Measurements from ENCODE around the gene ANKRD29.

Gene ANKRD29

DNA sequence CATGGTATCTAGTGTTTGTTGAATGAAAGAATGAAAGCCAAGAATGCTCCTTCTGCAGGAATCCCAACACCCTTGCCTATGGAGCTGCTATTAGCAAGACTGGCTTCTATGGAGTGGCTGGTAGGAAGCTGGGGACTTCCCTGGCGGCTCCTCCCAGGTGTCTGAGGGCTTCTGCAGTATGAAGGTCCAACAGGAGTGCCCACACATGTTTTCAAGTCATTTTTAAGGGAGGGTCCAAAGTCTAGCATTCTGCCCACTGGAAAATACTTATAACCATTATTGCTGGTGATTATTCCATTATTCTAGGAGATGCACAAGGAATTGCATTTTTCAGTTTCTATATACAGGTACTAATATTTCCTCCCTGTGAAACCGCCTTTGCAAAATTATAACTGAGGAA, 54.5 kb downstream of the ANKRD29 start:
- no peak for TF ChIP-seq CTCF (IDR thresholded peaks at IDR 0.05; ENCODE audit: insufficient read depth, low read depth, low read length, missing control alignments)
- no peak for DNase-seq (ENCODE audit: low read depth)
- H3K4me3 ChIP-seq (ENCODE audit: low read length): no peak overlapping the region

DNA sequence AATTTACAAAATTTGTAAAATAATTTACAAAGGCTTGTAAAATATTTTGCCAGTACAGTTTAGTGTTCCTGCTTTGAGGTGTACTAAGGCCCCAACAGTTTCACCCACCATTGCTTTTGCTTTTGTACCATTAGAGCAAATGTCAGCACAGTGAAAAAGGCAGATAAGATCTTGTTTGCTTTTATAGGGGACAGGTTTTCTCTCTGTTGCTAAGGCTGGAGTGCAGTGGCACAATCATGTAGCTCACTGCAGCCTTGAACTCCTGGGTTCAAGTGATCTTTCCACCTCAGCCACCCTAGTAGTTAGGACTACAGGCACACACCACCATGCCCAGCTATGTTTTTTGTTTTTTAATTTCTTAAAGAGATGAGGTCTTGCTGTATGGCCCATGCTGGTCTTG, 56.8 kb downstream of the ANKRD29 start:
- no peak for TF ChIP-seq CTCF (IDR thresholded peaks at IDR 0.05; ENCODE audit: insufficient read depth, low read depth, low read length, missing control alignments)
- DNase-seq (ENCODE audit: low read depth): no peak
- no peak overlapping the region for H3K4me3 ChIP-seq (ENCODE audit: low read length)

- no peak for TF ChIP-seq CTCF (IDR thresholded peaks at IDR 0.05; ENCODE audit: insufficient read depth, low read depth, low read length, missing control alignments)
- DNase-seq (ENCODE audit: low read depth): no peak
- H3K4me3 ChIP-seq (ENCODE audit: low read length): no peak overlapping the region
These were observed 62.9 kb downstream of the ANKRD29 start for GRCh38 chr18:23599809-23600208.

- no peak for DNase-seq (ENCODE audit: low read depth)
- H3K4me3 ChIP-seq (ENCODE audit: low read length): no peak overlapping the region
- no peak for TF ChIP-seq CTCF (IDR thresholded peaks at IDR 0.05; ENCODE audit: insufficient read depth, low read depth, low read length, missing control alignments)
These were observed 66.5 kb downstream of the ANKRD29 start for GRCh38 chr18:23596183-23596582.

GRCh38 chr18:23595591-23595990, 67.1 kb downstream of the ANKRD29 start:
- no peak for DNase-seq (ENCODE audit: low read depth)
- TF ChIP-seq CTCF (IDR thresholded peaks at IDR 0.05; ENCODE audit: insufficient read depth, low read depth, low read length, missing control alignments): no peak
- no peak overlapping the region for H3K4me3 ChIP-seq (ENCODE audit: low read length)

DNA sequence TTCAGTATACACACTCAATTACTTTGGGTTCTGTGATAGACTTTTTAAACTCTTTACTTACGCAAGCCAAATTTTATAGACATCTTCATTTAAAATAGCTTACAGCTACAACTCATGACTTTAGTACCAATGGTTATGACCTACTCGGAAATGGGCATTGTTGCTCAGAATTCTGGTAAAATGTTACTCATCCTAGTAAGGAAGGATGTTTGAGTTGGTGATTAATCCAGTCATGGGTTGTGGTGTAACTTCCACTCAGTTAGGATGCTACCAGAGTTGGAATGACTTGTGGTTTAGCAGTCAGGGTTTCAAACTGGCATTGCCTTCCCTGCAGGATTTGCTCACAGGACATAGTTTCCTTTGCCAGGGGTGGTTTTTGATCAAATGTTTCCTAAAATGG, 69.0 kb downstream of the ANKRD29 start:
- no peak overlapping the region for H3K4me3 ChIP-seq (ENCODE audit: low read length)
- peak; percentile 93 for DNase-seq (ENCODE audit: low read depth)
- no peak for TF ChIP-seq CTCF (IDR thresholded peaks at IDR 0.05; ENCODE audit: insufficient read depth, low read depth, low read length, missing control alignments)

- no peak for TF ChIP-seq CTCF (IDR thresholded peaks at IDR 0.05; ENCODE audit: insufficient read depth, low read depth, low read length, missing control alignments)
- no peak overlapping the region for H3K4me3 ChIP-seq (ENCODE audit: low read length)
- no peak for DNase-seq (ENCODE audit: low read depth)
These were observed 69.8 kb downstream of the ANKRD29 start for GRCh38 chr18:23592911-23593310.

Data from epithelial cell of esophagus (primary cell).